Measurements from ENCODE around the gene ZPR1. TPM values are rescaled to one million over a fixed set of nuclear protein-coding genes. Genes with fewer than 3 reads are reported as not detected.

ZPR1 gene
- total RNA-seq, result 18.5 TPM

DNA sequence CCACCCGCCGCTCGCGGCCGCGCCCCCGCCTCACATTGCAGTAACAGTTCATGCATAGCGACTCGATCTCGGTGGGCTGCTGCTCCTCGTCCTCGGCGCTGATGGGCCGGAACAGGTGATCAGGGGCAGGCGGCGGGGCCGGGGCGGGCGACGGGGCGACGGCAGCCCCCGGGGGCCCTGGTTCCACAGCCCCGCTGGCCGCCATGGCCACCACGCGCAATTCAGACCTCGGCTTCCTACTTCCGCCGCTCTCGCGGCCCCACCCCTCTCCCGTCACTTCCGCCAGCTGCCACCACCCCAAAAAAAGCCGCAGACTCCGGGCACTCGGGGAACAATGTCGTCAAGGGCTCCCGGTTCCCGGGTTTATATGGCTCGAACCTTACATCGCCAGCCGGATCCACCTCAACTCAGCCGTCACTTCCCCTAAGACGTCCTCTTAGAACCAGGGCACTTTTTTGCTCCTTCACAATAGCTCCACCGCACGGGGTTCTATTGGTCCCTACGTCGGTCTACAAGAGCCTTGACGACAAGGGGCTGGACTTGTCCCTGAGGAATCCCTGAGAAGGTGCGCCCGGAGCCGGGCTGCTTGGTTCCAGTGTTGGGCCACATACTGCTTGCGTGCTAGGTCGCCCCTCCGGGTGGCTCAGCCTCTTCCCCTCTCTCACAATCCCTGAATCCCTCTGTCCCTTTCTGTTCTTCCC, at the start of gene ZPR1:
ZPR1 (minus strand) TSS at position 238 of the 701 bp plus-strand sequence; CDS start at position 205, 33 bp downstream.

GRCh38 chr11:116829525-116830183, 41.8 kb upstream of the ZPR1 start, which contains the start of gene APOC3:
Gene APOC3 (plus strand): TSS chr11:116829907. CDS start chr11:116830583, 676 bp downstream.

DNA sequence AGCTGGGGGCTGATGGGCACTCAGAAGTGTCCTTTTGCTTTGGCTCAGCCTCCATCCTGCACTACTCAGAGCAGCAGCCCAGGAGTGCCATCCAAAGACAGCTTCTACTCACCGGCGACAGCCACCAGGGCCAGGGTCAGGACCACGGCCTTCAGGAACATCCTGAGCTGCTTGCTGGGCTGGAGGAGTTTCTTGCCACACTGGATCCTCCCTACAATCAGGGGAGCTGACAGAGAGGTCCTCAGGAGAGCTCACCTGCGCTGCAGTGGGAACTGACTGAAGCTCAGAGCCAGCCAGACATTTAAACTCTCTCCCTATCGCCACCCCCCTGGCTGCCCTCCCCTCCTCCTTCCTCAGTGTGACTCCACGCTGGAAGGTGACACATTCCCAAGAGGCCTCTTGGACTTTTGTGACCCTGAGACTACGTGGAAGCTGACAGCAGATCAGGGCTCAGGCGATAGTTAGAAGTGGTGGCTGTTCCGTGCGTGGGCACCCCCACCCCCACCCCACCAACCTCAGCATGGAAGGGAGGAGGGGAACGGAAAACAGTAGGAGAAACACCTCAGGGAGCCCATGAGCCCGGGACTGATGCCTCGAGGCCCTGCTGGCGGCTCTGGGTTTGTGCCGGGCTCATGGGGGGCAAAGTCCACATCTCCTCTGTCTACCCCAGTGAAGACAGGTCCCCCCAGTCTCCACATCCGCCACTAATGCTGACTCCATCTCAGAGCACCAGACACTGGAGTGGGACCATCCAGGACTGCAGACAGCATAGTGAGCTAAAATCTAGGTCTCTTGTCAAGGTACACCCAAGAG, 35.4 kb upstream of the ZPR1 start, which contains the start of gene APOA4:
APOA4 (minus strand) TSS at position 274 of the 813 bp plus-strand sequence; CDS start at position 161, 113 bp downstream.

GRCh38 chr11:116791813-116792143, 4.0 kb upstream of the ZPR1 start, which contains the start of gene APOA5:
Gene APOA5 (minus strand): TSS chr11:116791879. CDS start chr11:116791860, 19 bp downstream.

GRCh38 chr11:116772443-116773202, 15.2 kb downstream of the ZPR1 start, which contains the start of gene BUD13:
Gene BUD13 (minus strand): TSS chr11:116772987. CDS start chr11:116772964, 23 bp downstream.

Other genes with a start within 250 kb of the ZPR1 start
- 17.6 TPM for gene BUD13, start 15.0 kb downstream of the ZPR1 start, total RNA-seq
- gene APOA5, start 3.9 kb upstream of the ZPR1 start, total RNA-seq, result not detected
- 0.35 TPM for gene APOA4, start 35.3 kb upstream of the ZPR1 start, total RNA-seq
- gene APOC3, start 41.9 kb upstream of the ZPR1 start, total RNA-seq, result 1.2 TPM
- 29.8 TPM for gene APOA1, start 49.6 kb upstream of the ZPR1 start, total RNA-seq

All from metanephros (tissue), 1 donor.